GM20000 (cell line): ENCODE data around the gene MON2.

Experiments
- DNase-seq: peaks from one replicate; pipeline ENCODE4 v3.0.0; 2012; ENCODE audit warnings: low spot score
- CTCF ChIP-seq: IDR thresholded peaks from 2 replicates; pipeline ENCODE4 v1.5.1; 2012; ENCODE audit warnings: mild to moderate bottlenecking, control low read depth; ENCODE audit errors: extremely low read depth, missing control alignments

MON2 gene

GRCh38 chr12:62466018-62466593, 520 bp upstream of the MON2 start:
- DNase-seq: peak; percentile 68
- no peak for TF ChIP-seq CTCF

GRCh38 chr12:62468397-62468796, 1.8 kb downstream of the MON2 start:
- DNase-seq: no peak
- TF ChIP-seq CTCF: no peak

DNA sequence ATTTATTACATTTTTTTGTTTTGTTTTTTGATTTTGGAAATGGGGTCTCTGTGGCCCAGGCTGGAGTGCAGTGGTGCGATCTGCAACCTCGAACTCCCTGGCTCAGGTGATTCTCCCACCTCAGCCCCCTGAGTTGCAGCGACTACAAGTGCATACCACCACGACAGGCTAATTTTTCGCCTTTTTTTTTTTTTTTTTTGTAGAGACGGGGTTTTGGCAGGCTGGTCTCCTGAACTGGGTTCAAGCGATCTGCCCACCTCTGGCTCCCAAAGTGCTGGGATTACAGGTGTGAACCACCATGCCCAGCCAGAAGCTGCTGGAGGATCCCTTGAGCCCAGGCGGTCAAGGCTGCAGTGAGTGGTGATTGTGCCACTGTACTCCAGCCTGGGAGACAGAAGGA, 2.3 kb downstream of the MON2 start:
- no peak for TF ChIP-seq CTCF
- DNase-seq: no peak

DNA sequence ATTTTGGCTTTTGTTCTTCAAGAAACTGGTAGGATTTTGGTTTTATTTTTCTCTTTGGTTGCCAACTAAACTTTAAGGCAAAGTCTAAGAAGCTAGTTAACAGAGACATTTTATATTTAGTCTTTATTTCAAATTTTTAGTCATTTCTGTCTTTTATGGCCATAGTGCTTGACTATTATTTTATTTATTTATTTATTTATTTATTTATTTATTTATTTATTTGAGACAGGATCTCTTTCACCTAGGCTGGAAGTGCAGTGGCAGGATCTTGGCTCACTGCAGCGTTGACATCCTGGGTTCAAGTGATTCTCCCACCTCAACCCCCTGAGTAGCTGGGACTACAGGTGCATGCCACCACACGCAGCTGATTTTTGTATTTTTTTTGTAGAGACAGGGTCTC, 3.1 kb downstream of the MON2 start:
- no peak for DNase-seq

GRCh38 chr12:62471734-62472133, 5.1 kb downstream of the MON2 start:
- DNase-seq: no peak
- TF ChIP-seq CTCF: no peak

More for the DNA sequence above, 3.1 kb downstream of the MON2 start:
- TF ChIP-seq CTCF: no peak

GRCh38 chr12:62472472-62472871, 5.8 kb downstream of the MON2 start:
- no peak for DNase-seq
- no peak for TF ChIP-seq CTCF

GRCh38 chr12:62481843-62482540, 15.4 kb downstream of the MON2 start:
- no peak for TF ChIP-seq CTCF
- DNase-seq: no peak
